Tibial nerve (tissue), 4 donors: ENCODE measurements around the gene ATP6V0D1. TPM values are rescaled to one million over a fixed set of nuclear protein-coding genes. Genes with fewer than 3 reads are reported as not detected.

Experiments
- DNase-seq, 2 donors: peaks; one replicate each; pipeline ENCODE4 v3.0.0-alpha.2; 2019; ENCODE audit warnings: low spot score in 2 of 2
- H3K27ac ChIP-seq, 4 donors: fragments of 200-600 bp; sonication (generic) in 3 of 4; one replicate each; pipeline ENCODE4 v1.5.1; 2017 to 2019; ENCODE audit warnings: mild to moderate bottlenecking in 1 of 4
- H3K27me3 ChIP-seq, 2 donors: fragments of 200-600 bp; sonication (generic) in 1 of 2; one replicate each; pipeline versions ENCODE4 v1.5.1 to v1.6.0; 2017 to 2019
- H3K36me3 ChIP-seq, 3 donors: fragments of 200-600 bp; sonication (generic); one replicate each; pipeline ENCODE4 v1.5.1; 2018 to 2019
- H3K4me1 ChIP-seq, 4 donors: fragments of 200-600 bp; sonication (generic) in 3 of 4; one replicate each; pipeline ENCODE4 v1.5.1; 2017 to 2019
- H3K4me3 ChIP-seq, 4 donors: fragments of 200-600 bp; sonication (generic) in 3 of 4; one replicate each; pipeline ENCODE4 v1.5.1; 2017 to 2019; ENCODE audit warnings: mild to moderate bottlenecking in 1 of 4, moderate library complexity in 1 of 4
- H3K9me3 ChIP-seq, 4 donors: fragments of 200-600 bp; sonication (generic) in 3 of 4; one replicate each; pipeline ENCODE4 v1.5.1; 2017 to 2019
- CTCF ChIP-seq, 5 experiments: fragments of 200-600 bp in 3 of 5; fragments of 450-650 bp in 2 of 5; sonication (generic) in 3 of 5; IDR thresholded peaks; one replicate each; pipeline ENCODE4 v1.5.1; 2016 to 2019; ENCODE audit warnings: antibody characterized with exemption in 5 of 5, mild to moderate bottlenecking in 3 of 5, moderate library complexity in 2 of 5
- EP300 ChIP-seq, 2 donors: sonication (generic); formaldehyde crosslinking; IDR thresholded peaks; one replicate each; pipeline ENCODE4 v1.6.1; 2017; ENCODE audit warnings: antibody characterized with exemption in 2 of 2, mild to moderate bottlenecking in 1 of 2
- POLR2A ChIP-seq, 2 donors: fragments of 450-650 bp; IDR thresholded peaks; one replicate each; pipeline ENCODE4 v1.6.1; 2017; ENCODE audit warnings: antibody characterized with exemption in 2 of 2, mild to moderate bottlenecking in 2 of 2, moderate library complexity in 2 of 2
- WGBS, 2 donors: methylation state at CpG; one replicate each; pipeline ENCODE4 v1.1.5; 2018; 5-methylcytosine and 5-hydroxymethylcytosine counted together
- total RNA-seq, 4 donors: library from RNA; depleted of rRNA; stranded (reverse); fragments of >200 nt; gene quantifications; one replicate each; pipeline ENCODE4 v1.1.0, GENCODE V29; 2016

The ATP6V0D1 gene
- total RNA-seq, 4 donors from 2014 or later: 55.1 to 113 (median 73.7) TPM

- WGBS, 2 donors: 67 to 70% methylated on average over 6 of the region's 6 CpGs
- H3K4me1 ChIP-seq: peaks cover 0 to 67% (median 32%) of the 10 kb centered on the region in 4 donors
- H3K9me3 ChIP-seq: no peaks in the 10 kb centered on the region
- no peak for DNase-seq
- H3K4me3 ChIP-seq: no peak overlapping the region
- no peaks in the 10 kb centered on the region for H3K36me3 ChIP-seq
- TF ChIP-seq POLR2A (IDR thresholded peaks at IDR 0.05): no peak
- no peak for TF ChIP-seq CTCF (IDR thresholded peaks at IDR 0.05)
- no peak for TF ChIP-seq EP300 (IDR thresholded peaks at IDR 0.05)
- H3K27me3 ChIP-seq: no peaks in the 10 kb centered on the region
- no peak overlapping the region for H3K27ac ChIP-seq
Observed at GRCh38 chr16:67466581-67466980, 14.4 kb downstream of the ATP6V0D1 start.

- DNase-seq: no peak
- Histone ChIP-seq H3K36me3 (no peaks in the 10 kb centered on the region), H3K27me3 (no peaks in the 10 kb centered on the region), H3K4me1 (peaks cover 5 to 73% (median 43%) of the 10 kb centered on the region in 4 donors), H3K9me3 (no peaks in the 10 kb centered on the region), H3K27ac (peak overlapping the region in 1 of 4 donors; percentile 60), H3K4me3 (no peak overlapping the region)
- WGBS, 2 donors: 80 to 83% methylated on average over 1 to 2 of the region's 2 CpGs
- TF ChIP-seq POLR2A (IDR thresholded peaks at IDR 0.05): no peak
- TF ChIP-seq EP300 (IDR thresholded peaks at IDR 0.05): no peak
- TF ChIP-seq CTCF (IDR thresholded peaks at IDR 0.05): no peak
Observed at GRCh38 chr16:67464565-67464964, 16.4 kb downstream of the ATP6V0D1 start.

- WGBS, 2 donors: 84 to 89% methylated on average over 4 of the region's 4 CpGs
Observed at GRCh38 chr16:67463691-67464090, 17.3 kb downstream of the ATP6V0D1 start.

GRCh38 chr16:67463059-67463458 is 17.9 kb downstream of the ATP6V0D1 start:
- H3K9me3 ChIP-seq: no peaks in the 10 kb centered on the region
- DNase-seq: no peak
- no peaks in the 10 kb centered on the region for H3K27me3 ChIP-seq
- H3K36me3 ChIP-seq: no peaks in the 10 kb centered on the region
- peaks cover 8 to 81% (median 59%) of the 10 kb centered on the region in 4 donors for H3K4me1 ChIP-seq
- TF ChIP-seq POLR2A (IDR thresholded peaks at IDR 0.05): no peak
- TF ChIP-seq EP300 (IDR thresholded peaks at IDR 0.05): no peak
- no peak for TF ChIP-seq CTCF (IDR thresholded peaks at IDR 0.05)
- 67 to 73% methylated on average over 5 of the region's 5 CpGs for WGBS, 2 donors
- H3K4me3 ChIP-seq: no peak overlapping the region
- peak overlapping the region in 1 of 4 donors; percentile 74 for H3K27ac ChIP-seq

More at GRCh38 chr16:67463691-67464090, 17.3 kb downstream of the ATP6V0D1 start:
- peaks cover 8 to 80% (median 52%) of the 10 kb centered on the region in 4 donors for H3K4me1 ChIP-seq
- peak overlapping the region in 1 of 4 donors; percentile 60 for H3K27ac ChIP-seq
- no peak for DNase-seq
- no peak for TF ChIP-seq CTCF (IDR thresholded peaks at IDR 0.05)
- no peak for TF ChIP-seq EP300 (IDR thresholded peaks at IDR 0.05)
- TF ChIP-seq POLR2A (IDR thresholded peaks at IDR 0.05): no peak
- H3K4me3 ChIP-seq: no peak overlapping the region
- no peaks in the 10 kb centered on the region for H3K27me3 ChIP-seq
- H3K36me3 ChIP-seq: no peaks in the 10 kb centered on the region
- no peaks in the 10 kb centered on the region for H3K9me3 ChIP-seq

GRCh38 chr16:67462279-67462655 is 18.7 kb downstream of the ATP6V0D1 start:
- peak overlapping the region in 2 of 4 donors; percentile 36 to 74 for H3K27ac ChIP-seq
- H3K4me1 ChIP-seq: peaks cover 8 to 86% (median 66%) of the 10 kb centered on the region in 4 donors
- no peak for DNase-seq
- no peaks in the 10 kb centered on the region for H3K27me3 ChIP-seq
- H3K36me3 ChIP-seq: no peaks in the 10 kb centered on the region
- TF ChIP-seq EP300 (IDR thresholded peaks at IDR 0.05) (no peak), CTCF (IDR thresholded peaks at IDR 0.05) (no peak), POLR2A (IDR thresholded peaks at IDR 0.05) (no peak)
- H3K9me3 ChIP-seq: no peaks in the 10 kb centered on the region
- H3K4me3 ChIP-seq: no peak overlapping the region
- WGBS, 2 donors: 90 to 94% methylated on average over 5 of the region's 5 CpGs
